IMR-90 (cell line): Measurements from ENCODE around the gene SCYGR4.

Experiments
- POLR2A ChIP-seq: IDR thresholded peaks from 2 replicates; pipeline ENCODE4 v1.6.1; 2012; ENCODE audit warnings: mild to moderate bottlenecking, low read depth, low read length
- TF ChIP-seq, protein P1 (sequence below): conservative IDR thresholded peaks from 2 replicates; pipeline ENCODE4 v1.5.1; 2012; ENCODE audit warnings: mild to moderate bottlenecking, low read depth, low read length, improper control_type of control experiment

- TF ChIP-seq, protein P1, sequence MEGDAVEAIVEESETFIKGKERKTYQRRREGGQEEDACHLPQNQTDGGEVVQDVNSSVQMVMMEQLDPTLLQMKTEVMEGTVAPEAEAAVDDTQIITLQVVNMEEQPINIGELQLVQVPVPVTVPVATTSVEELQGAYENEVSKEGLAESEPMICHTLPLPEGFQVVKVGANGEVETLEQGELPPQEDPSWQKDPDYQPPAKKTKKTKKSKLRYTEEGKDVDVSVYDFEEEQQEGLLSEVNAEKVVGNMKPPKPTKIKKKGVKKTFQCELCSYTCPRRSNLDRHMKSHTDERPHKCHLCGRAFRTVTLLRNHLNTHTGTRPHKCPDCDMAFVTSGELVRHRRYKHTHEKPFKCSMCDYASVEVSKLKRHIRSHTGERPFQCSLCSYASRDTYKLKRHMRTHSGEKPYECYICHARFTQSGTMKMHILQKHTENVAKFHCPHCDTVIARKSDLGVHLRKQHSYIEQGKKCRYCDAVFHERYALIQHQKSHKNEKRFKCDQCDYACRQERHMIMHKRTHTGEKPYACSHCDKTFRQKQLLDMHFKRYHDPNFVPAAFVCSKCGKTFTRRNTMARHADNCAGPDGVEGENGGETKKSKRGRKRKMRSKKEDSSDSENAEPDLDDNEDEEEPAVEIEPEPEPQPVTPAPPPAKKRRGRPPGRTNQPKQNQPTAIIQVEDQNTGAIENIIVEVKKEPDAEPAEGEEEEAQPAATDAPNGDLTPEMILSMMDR, result no peak
- TF ChIP-seq POLR2A, result no peak
These were observed 13.0 kb downstream of the SCYGR4 start for GRCh38 chr2:227630322-227630721.
